Inflammatory macrophage treated with lipopolysaccharide for 1 hour (primary cell): Measurements from ENCODE around the gene HGS.

Experiments used
- DNase-seq, 2 donors: peaks; one replicate each; pipeline ENCODE4 v3.0.0-alpha.2; 2020 to 2022

The HGS gene

DNA sequence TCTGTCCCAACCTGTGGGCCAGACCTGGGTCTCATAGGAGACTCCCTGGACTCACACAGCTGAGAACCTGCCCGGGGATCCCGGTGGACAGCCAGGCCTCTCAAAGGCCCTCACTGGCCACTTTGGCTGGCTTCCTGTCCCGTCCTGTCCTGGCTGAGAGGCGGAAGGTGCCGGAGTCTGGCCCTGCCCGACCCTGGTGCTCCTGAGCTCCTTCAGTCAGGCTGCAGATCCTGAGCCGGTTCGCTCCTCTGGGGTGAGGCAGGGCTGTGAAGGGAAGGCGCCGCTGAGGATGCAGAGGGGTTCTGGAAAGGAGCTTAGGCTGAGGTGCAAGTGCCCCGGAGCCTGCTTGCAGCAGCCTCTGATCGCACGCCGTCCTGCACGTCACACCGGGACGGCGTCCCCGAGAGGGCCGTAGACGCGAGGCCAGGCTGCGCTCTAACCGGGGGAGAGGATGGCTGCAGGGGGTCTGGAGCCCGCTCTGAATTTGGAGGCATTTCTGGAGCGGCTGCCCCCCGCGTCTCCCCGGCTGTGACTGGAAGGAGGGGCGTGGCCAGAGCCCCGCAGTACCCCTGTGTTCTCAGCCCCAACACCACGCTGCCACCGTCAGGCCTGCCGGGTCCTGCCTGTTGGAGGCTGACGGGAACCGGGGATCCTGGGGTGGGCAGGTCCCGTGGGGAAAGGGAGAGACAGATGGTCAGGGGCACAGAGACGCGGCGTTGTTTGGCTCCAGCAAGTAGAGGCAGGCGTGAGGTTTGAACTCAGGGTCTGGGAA lies 4.1 kb downstream of the HGS start:
- DNase-seq, result no peak

DNA sequence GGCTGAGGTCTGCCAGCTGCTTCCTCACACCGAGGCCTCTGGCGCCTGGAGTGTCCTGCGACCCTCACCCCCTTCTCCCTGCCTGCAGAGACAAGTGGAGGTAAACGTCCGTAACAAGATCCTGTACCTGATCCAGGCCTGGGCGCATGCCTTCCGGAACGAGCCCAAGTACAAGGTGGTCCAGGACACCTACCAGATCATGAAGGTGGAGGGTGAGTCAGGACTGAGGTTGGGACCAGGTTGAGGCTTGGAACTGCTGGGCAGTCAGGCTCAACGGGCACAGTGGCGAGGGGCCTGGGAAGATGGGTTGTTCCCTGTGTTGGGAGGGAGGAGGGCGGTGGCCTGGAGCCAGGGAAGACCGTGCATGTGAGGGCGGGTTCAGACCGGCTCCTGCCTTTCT lies 4.8 kb downstream of the HGS start:
- no peak for DNase-seq

DNA sequence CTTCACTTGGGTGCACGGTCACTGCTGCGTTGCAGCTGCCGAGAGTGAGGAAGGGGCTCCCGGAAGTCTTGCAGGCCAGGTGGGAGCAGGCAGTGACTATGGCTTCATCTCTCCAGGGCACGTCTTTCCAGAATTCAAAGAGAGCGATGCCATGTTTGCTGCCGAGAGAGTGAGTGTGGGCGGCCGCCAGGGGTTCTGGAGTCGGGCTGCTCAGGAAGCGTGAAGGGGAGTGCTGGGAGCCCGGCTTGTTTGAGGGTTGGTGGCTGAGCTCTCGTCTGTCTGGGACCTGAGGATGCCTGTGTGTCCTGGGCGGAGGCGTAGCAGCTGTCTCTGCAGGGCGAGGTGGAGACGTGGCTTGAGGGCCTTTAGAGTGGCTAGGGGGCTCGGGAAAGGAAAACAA lies 6.3 kb downstream of the HGS start:
- no peak for DNase-seq

DNA sequence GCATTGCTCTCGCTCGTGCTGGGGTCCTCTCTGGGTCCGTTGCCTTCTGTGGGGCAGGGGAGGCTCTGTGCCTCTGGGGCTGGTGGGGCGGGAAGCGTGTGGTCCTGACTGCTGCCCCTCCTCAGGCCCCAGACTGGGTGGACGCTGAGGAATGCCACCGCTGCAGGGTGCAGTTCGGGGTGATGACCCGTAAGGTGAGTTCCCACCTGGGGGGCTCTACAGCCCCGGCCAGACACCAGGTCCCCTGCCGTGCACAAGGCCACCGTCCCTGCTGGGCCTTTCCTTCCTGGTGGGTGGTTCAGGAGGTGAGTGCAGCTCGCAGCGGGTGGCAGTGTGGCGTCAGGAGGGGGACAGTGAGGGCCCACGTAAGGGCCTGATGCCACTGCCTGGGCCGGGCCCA lies 6.7 kb downstream of the HGS start:
- no peak for DNase-seq

DNA sequence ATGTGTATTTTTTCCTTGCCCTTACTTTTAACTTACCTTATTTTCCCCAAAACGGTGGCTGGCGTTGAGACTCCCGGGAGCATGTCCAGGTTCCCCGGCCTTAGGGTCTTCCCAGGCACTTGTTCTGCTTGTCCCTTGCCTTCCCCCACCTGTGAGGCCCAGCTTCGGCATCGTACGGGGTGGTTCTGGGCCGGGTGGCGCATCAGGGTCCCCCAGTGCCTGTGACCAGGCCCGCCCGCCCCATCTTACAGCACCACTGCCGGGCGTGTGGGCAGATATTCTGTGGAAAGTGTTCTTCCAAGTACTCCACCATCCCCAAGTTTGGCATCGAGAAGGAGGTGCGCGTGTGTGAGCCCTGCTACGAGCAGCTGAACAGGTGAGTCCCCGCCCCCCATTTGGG lies 7.4 kb downstream of the HGS start:
- no peak for DNase-seq

DNA sequence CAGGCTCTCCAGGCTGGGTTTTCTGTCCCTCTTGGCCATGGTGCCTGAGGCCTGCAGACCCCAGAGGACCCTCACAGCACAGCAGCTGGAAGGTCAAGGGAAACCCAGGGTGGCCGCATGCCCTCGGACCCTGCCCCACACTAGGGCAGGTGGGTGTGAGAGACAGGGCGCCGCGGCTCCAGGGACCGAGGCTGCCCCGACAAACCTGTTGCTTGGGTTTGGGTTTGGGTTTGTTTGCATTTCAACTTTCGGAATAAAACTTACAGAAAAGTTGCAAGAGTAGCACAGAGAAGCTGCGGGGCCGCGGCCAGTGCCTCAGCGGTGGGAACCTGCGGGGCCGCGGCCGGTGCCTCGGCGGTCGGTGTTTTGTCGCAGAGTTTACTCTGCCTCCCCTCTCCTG lies 7.8 kb downstream of the HGS start:
- DNase-seq, result no peak

DNA sequence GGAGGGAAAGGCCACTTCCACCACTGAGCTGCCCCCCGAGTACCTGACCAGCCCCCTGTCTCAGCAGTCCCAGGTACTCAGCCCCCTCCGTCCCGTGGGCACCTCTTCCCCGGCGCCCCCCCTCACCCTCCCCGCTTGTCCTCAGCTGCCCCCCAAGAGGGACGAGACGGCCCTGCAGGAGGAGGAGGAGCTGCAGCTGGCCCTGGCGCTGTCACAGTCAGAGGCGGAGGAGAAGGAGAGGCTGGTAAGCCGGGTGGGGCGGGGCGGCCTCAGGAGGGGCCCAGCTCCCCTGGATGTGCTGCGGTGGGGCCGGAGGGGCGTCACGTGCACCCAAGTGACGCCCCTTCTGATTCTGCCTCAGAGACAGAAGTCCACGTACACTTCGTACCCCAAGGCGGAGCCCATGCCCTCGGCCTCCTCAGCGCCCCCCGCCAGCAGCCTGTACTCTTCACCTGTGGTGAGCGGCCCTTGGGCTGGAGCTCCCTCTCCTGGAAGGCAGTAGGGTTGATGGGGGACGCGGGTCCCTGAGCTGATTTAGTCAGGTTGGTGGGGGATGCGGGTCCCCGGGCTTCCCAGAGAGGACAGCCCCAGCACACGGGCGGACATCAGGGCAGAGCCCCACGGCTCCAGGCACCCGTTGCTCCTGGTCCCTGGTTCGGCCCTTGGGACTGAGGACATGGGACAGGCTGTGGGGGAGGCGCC lies 9.8 kb downstream of the HGS start:
- DNase-seq, result no peak

DNA sequence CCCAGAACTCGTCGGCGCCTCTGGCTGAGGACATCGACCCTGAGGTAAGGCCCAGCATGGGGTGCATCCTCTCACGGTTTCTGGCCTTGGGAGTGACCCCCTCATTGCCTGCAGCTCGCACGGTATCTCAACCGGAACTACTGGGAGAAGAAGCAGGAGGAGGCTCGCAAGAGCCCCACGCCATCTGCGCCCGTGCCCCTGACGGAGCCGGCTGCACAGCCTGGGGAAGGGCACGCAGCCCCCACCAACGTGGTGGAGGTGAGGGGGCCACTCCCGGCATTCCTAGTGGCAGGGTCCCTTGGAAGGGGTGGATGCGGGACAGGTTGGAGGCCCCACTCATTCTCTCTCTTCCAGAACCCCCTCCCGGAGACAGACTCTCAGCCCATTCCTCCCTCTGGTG lies 11.0 kb downstream of the HGS start:
- no peak for DNase-seq

DNA sequence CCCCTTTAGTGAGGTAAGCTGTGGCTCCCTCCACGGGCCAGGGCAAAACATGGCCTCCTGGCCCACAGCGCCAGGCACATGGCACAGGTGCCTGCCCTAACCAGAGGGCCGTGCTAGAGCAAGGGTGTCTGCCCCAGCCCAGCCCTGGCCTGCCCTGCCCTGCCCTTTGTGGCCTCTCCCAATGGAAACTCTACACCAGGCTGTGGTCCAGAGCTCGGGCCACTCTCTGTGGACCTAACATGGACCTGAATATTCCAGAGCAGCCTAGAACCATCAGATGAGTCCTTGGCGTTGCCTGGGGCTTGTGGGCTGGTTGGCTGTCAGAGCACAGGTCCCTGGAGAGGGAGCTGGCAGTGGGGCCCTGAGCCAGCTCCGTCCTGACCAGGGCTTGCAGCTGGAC lies 11.4 kb downstream of the HGS start:
- DNase-seq, result no peak

DNA sequence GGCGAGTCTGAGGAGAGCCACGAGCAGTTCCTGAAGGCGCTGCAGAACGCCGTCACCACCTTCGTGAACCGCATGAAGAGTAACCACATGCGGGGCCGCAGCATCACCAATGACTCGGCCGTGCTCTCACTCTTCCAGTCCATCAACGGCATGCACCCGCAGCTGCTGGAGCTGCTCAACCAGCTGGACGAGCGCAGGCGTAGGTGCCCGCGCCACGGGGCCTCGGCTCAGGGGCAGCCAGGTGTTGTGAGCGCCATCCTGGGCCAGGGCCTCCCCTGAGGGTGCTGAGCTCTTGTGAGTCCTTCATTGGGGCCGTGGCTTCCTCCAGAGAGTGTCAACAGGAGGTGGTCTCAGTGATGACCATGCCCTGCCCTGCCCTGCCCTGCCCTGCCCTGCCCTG lies 12.0 kb downstream of the HGS start:
- DNase-seq, result no peak

DNA sequence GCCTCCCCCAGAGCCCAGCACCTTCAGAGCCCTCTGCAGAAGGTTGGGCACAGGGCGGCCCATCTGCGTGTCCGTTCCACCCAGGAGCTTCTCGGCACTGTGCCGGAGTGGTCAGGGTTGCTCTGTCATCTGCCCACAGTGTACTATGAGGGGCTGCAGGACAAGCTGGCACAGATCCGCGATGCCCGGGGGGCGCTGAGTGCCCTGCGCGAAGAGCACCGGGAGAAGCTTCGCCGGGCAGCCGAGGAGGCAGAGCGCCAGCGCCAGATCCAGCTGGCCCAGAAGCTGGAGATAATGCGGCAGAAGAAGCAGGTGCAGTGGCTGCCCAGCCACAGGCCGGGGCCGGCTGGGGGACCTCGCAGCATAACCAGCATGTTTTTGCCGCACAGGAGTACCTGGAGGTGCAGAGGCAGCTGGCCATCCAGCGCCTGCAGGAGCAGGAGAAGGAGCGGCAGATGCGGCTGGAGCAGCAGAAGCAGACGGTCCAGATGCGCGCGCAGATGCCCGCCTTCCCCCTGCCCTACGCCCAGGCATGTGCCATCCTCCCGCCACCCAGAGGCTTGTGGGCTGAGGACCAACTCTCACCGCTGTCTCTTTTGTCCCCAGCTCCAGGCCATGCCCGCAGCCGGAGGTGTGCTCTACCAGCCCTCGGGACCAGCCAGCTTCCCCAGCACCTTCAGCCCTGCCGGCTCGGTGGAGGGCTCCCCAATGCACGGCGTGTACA lies 12.6 kb downstream of the HGS start:
- no peak for DNase-seq

DNA sequence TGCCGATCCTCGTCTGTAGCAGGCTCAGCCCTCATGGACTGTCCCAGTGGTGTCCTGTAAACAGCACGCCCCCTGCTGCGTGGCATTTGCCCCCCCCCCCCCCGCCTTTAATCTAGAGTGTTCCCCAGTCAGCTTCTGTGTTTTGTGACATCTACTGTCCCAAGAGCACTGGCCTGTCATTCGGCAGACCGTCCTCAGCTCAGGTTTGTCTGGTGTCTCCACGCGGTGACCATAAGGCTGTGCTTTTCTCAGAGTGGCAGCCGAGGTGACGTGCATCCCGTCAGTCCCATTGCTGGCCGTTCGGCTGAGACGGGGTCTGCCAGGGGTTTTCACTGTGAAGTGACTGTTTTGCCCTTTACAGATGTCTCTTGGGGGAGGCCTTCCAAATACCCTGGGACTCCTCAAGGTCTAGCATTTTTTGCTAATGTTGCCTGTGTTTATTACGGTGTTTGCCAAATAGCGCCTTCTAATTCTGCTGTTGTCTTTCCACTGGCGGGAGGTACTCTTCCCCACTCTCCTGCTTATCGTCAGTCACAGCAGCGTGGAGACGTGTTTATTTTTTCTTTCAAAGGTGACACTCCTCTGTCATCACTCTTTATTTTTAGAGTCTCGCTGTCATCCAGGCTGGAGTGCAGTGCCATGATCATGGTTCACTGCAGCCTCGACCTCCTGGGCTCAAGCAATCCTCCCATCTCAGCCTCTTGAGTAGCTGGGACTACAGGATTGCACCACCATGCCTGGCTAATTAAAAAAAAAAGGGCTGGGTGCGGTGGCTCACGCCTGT lies 13.6 kb downstream of the HGS start:
- no peak for DNase-seq

DNA sequence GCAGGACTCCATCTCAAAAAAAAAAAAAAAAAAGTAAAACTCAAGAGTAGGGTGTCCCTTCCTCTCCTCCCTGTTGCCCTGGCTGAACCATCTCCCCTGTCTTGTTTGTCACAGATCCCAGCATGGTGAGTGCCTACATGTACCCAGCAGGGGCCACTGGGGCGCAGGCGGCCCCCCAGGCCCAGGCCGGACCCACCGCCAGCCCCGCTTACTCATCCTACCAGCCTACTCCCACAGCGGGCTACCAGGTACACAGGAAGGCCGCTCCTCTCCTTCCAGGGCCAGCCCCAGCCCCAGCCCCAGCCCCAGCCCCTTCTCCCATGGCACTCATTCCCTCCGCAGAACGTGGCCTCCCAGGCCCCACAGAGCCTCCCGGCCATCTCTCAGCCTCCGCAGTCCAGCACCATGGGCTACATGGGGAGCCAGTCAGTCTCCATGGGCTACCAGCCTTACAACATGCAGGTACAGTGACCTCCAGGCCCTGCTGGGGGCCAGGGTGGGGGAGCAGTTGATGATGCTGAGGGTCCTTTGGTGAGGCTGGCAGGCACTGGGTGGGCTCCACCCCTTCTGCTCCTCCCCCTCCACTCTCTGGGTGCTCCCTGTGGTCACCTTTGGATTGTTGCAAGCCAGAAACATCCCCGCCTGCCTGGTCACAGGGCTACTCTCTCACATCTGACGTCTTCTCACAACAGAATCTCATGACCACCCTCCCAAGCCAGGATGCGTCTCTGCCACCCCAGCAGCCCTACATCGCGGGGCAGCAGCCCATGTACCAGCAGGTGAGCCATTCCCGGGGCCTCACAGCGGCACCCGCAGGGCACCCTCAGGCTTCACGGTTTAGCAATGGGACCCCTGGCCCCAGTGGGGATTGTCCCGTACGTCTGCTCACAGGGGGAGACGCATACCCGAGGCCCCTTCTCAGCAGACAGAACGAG lies 16.8 kb downstream of the HGS start:
- DNase-seq, result no peak

DNA sequence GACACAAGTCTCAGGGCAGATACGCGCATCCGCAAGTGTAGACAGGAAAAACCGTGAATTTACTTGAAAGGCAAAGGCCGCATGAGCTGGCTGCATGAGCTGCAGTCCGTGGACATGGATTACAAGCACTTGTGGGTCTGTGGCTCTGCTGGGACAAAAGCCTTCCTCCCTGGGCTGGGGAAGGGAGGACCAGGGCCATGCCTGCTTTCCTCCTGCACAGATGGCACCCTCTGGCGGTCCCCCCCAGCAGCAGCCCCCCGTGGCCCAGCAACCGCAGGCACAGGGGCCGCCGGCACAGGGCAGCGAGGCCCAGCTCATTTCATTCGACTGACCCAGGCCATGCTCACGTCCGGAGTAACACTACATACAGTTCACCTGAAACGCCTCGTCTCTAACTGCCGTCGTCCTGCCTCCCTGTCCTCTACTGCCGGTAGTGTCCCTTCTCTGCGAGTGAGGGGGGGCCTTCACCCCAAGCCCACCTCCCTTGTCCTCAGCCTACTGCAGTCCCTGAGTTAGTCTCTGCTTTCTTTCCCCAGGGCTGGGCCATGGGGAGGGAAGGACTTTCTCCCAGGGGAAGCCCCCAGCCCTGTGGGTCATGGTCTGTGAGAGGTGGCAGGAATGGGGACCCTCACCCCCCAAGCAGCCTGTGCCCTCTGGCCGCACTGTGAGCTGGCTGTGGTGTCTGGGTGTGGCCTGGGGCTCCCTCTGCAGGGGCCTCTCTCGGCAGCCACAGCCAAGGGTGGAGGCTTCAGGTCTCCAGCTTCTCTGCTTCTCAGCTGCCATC lies 17.7 kb downstream of the HGS start:
- no peak for DNase-seq

DNA sequence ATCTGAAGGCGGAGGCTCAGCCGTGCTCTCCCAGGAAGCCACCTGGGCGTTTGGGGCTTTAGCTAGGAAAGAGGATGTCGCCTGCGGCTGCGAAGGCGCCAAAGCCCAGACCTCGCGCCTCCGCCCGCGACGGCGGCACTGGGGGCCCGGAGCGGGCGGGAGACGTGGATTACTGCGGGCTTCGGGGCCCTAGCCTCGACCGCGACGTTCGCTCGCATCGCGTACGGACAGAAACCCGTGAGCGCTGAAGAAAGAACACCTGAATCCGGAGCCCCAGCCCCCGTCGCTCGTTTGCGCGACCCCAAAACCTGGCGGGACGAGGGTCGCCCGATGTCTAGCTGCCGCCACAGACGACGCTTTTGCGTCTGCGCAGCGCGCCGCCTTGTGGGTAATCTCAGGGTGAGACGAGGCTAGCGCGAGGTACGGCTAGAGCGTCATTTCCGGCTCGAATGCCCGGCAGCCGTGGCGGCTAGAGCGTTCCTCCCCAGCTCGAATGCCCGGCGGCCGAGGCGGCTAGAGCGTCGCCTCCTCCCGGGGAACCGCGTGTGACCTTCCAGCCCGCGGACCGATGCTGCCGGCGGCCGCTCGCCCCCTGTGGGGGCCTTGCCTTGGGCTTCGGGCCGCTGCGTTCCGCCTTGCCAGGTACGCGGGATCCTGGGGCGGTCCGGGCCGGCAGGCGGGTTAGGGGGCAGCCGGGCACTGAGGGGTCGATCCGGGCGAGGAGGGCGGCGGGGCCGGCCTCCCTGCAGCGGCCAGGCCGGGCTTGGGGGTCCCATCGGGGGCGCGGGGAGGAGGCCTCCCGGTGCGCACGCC lies 19.3 kb downstream of the HGS start, which contains the start of gene MRPL12:
Gene MRPL12, plus strand, starts transcription at position 434 of the 813 bp plus-strand sequence. Its CDS starts 135 bp downstream, at position 569.
- DNase-seq, result peak; percentile 84 to 95

DNA sequence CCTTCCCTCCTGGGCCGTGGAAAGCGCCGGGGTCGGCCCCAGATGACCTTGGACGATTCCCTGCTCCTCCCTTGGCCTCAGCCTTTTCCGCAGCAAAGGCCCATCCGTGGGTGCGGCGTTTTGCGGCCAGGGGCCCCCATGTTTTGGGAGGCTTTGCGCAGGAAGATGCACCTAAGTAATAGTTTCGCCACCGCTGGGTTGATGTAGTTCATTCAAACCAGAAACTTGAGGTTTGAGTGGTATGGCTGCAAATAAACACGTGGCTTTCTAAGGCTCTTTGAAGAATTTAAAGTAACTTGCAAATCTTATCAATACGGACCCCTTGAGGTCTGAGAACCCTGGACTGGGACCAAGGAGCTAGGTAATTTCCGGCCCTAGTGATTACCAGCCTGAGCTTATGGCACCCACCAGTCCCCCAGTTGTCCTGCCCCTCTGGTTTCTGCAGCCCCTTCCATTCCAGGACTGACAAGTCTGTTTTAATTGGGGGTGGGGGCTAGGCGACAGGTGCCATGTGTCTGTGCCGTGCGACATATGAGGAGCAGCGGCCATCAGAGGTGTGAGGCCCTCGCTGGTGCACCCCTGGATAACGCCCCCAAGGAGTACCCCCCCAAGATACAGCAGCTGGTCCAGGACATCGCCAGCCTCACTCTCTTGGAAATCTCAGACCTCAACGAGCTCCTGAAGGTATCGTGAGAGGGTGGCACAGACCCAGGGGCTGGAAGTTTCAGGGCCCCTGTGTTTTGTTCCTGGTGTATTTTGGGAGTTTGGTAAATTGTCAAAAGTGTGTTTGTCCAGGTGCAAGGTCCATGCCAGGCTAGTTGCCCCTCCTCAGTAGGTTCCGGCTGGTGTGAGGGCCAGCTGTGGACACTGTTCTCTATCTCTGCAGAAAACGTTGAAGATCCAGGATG lies 20.2 kb downstream of the HGS start:
- DNase-seq, result no peak

DNA sequence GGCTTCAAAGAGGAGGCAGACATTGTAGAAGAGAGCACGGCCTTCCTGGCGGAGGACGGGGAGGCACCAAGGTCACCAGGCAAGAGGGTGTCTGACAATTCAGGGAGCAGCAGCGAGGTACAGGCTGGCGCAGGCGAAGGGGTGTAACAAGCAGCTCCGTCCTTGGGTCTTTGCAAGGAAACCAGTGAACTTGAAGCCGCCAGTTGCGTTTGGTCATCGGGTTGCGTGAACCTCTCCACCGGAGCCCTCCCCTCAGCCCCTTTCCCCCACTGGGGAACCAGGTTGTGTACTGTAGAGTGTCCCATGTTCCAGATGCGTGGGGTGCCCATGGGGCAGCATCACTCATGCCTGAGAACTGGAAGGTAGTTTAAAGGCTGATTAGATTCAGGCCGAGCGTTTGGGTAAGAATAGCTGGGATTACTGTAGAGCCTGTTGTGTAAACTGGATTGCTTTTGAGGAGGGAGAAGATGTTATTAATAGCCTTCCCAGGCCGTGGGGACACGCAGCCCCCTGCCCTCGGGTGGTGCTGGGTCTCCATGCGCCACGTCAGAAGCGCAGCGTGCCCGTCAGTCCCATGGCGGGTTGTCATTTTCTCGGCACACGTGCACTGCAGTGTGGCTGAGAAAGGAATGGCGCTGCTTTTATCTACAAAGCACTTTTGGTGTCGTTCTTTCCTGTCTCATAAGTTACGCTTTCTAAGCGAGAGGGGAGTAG lies 21.9 kb downstream of the HGS start:
- no peak for DNase-seq

DNA sequence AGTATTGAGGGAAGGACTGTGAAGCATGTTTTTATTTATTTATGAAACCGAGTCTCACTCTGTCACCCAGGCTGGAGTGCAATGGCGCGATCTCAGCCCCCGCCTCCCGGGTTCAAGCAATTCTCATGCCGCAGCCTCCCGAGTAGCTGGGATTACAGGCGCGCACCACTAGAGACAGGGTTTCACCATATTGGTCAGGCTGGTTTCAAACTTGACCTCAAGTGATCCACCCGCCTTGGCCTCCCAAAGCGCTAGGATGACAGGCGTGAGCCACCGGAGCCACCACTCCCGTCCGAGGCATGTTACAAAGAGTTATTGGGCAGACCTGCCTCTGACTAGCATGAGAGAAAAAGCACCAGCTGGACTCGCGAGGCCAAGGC lies 22.4 kb downstream of the HGS start:
- no peak for DNase-seq
